GM19023 (cell line): Measurements from ENCODE around the gene IGF2BP1.
"Not testable (repeated sequence)": the region's sequence is repeated elsewhere in the genome, so short reads cannot be mapped to it uniquely, and the experiment has no call there.

Source experiments
- ATAC-seq: cut with Tn5 transposase; IDR thresholded peaks from one replicate; pipeline ENCODE4 v1.9.1; 2021; ENCODE audit warnings: mild to moderate bottlenecking, moderate library complexity; ENCODE audit not compliant: unreplicated experiment

Gene IGF2BP1

GRCh38 chr17:49050611-49051010 lies 53.4 kb downstream of the IGF2BP1 start:
- ATAC-seq = no peak

GRCh38 chr17:49051269-49051668 lies 54.1 kb downstream of the IGF2BP1 start:
- ATAC-seq = no peak

GRCh38 chr17:49053171-49053829 lies 56.1 kb downstream of the IGF2BP1 start:
- no peak for ATAC-seq

GRCh38 chr17:49054342-49055092 lies 57.3 kb downstream of the IGF2BP1 start:
- no peak for ATAC-seq

GRCh38 chr17:49055181-49055927 lies 58.2 kb downstream of the IGF2BP1 start:
- no peak for ATAC-seq

GRCh38 chr17:49061524-49061943 lies 64.3 kb downstream of the IGF2BP1 start:
- no peak for ATAC-seq

- no peak for ATAC-seq
These were observed 66.5 kb downstream of the IGF2BP1 start for GRCh38 chr17:49063652-49064051.

GRCh38 chr17:49067163-49067562 lies 70.0 kb downstream of the IGF2BP1 start:
- ATAC-seq = no peak

GRCh38 chr17:49069585-49070273 lies 72.5 kb downstream of the IGF2BP1 start:
- no peak for ATAC-seq

- ATAC-seq = no peak
These were observed 73.9 kb downstream of the IGF2BP1 start for GRCh38 chr17:49071106-49071505.

GRCh38 chr17:49074851-49075540 lies 77.8 kb downstream of the IGF2BP1 start:
- no peak for ATAC-seq

GRCh38 chr17:49076573-49077384 lies 79.6 kb downstream of the IGF2BP1 start:
- ATAC-seq = no peak

GRCh38 chr17:49078248-49078647 lies 81.1 kb downstream of the IGF2BP1 start:
- no peak for ATAC-seq

- no peak for ATAC-seq
These were observed 82.9 kb downstream of the IGF2BP1 start for GRCh38 chr17:49079840-49080663.

GRCh38 chr17:49082231-49082630 lies 85.0 kb downstream of the IGF2BP1 start:
- no peak for ATAC-seq

GRCh38 chr17:49085046-49085445 lies 87.9 kb downstream of the IGF2BP1 start:
- ATAC-seq = not testable (repeated sequence)

GRCh38 chr17:49085565-49086315 lies 88.6 kb downstream of the IGF2BP1 start:
- no peak for ATAC-seq

- no peak for ATAC-seq
These were observed 89.1 kb downstream of the IGF2BP1 start for GRCh38 chr17:49086316-49086605.
